NCI-H2196 treated with DMSO at 0.1 percent for 48 hours (cell line): Measurements from ENCODE around the gene RUFY1.
"Not testable (repeated sequence)": the region's sequence is repeated elsewhere in the genome, so short reads cannot be mapped to it uniquely, and the experiment has no call there.

Experiments used
- DNase-seq: peaks from one replicate; lab custom pipeline; 2025; ENCODE audit not compliant: unreplicated experiment; lab: John Stamatoyannopoulos, UW

RUFY1 gene

DNA sequence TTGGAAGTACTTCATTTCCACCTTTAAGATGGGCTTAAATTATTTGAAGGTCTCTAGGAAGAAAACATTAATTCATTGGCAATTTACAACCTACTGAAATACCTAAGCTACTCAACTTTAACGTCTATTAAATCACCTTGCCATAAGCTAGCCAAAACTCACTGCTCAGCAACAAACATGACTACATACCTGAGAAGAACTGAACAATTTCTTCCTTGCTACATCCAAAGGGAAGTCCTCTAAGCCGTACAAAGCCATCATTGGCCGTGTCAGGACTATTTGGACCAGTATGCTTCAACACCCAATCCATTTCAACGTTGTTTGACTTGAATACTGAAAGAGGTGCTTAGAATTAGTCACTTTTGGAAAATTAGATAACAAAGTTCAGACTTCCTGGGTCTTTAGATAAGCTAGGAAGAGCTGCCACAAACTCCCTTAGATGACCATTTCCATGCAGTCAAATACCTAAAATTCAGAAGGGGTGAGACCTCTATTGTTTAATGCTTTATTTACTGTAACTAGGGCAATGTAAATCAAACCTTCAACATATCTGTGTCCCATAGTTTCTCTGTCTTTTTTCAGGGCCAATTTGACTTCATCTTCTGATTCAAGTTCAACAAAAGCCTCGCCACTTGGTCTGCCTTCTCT is 70.5 kb downstream of the RUFY1 start:
- DNase-seq: no peak

- no peak for DNase-seq
Measured at GRCh38 chr5:179621551-179622214, 71.3 kb downstream of the RUFY1 start.

DNA sequence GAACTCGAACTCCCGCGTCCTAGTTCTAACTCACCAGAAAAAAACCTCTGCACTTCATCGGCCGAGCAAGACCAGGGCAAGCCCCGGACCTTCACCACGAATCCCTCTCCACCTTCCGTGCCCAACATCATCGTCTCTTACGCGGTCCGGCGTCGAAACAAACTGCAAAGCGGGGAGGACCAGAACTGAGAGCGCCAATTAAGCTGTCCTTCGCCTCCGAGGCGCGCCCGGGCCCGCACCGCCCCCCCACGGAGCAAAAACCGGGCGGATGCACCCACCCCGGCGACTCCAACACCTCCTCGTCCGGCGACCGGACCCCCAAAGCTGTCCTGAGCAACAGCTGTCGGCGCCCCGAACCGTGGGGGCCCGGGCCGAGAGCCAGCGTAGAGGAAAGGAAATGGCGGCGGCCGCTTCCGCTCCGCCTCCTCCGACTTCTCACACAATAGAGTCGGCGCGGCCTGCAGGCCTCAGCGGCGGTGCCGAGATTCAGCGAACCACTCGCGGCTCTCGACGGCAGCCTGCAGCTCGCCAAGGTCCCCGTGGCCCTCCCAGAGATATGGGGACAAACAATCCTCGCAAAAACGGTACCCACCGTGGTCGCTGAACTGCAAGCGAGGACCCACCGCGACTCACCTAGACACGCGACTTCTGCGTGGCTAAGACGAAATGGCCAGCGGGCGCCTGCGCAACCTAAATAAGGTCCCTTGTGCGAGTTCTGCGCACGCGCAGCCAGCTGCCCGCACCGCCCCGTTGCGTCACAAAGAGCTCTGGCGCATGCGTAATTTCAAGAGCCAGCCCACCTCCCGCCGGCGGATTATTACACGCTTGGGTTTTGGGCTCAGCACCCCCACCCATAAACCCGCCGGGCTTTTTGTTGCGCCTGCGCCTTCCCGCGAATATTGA is 72.9 kb downstream of the RUFY1 start, which contains the start of gene HNRNPH1:
Gene HNRNPH1 (minus strand): TSS at position 669 of the 903 bp plus-strand sequence. CDS start 538 bp downstream, at position 131.
- DNase-seq: peak; percentile 96

- DNase-seq: no peak
Measured at GRCh38 chr5:179623906-179624741, 73.8 kb downstream of the RUFY1 start.

DNA sequence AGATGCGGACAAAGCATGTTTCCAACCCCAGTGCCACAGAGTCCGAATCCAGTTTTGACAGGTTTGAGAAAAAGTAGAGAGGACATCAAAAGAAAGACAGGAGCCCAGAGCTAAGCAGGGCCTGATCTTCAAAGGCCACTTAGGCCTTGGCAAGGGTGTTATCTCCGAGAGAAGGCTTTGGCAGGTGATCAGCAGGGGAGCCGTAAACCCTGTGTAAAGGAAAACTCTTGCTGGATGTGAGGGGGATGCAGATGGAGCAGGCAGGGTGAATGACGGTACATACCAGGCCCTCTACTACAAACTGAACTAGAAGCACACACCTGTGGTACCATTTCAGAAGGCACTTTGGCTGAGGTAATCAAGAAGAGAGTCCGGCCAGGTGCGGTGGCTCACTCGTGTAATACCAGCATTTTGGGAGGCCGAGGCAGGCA is 74.5 kb downstream of the RUFY1 start:
- DNase-seq: peak; percentile 31

DNA sequence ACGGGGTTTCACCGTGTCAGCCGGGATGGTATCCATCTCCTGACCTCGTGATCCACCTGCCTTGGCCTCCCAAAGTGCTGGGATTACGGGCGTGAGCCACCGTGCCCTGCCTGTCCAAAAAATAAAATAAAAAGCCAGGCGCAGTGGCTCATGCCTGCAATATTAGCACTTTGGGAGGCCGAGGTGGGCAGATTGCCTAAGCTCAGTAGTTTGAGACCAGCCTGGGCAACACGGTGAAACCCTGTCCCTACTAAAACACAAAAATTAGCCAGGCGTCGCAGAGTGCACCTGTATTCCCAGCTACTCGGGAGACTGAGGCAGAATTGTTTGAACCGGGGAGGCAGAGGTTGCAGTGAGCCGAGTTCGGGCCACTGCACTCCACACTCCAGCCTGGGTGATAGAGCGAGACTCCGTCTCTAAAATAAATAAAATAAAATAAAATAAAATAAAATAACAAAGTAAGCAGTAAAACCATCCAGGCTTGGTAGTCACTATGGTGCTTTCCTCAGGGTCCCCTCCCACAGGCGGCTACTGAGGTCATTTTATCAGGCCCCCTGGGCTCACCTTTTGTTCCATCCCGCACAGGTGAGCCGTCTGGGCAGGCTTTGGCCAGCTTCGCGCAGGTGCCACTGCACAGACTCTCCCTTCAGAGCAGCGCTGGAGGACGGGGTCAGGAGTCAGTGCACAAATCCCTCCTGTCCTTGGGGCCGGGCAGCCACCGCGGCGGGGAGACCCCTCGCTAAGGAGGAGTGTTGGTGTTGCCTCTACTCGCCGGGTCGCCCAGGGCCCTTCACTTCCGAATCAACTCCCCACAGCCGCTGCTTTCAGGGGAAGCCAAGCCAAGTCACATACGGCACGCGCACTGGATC is 83.4 kb downstream of the RUFY1 start:
- DNase-seq: not testable (repeated sequence)

DNA sequence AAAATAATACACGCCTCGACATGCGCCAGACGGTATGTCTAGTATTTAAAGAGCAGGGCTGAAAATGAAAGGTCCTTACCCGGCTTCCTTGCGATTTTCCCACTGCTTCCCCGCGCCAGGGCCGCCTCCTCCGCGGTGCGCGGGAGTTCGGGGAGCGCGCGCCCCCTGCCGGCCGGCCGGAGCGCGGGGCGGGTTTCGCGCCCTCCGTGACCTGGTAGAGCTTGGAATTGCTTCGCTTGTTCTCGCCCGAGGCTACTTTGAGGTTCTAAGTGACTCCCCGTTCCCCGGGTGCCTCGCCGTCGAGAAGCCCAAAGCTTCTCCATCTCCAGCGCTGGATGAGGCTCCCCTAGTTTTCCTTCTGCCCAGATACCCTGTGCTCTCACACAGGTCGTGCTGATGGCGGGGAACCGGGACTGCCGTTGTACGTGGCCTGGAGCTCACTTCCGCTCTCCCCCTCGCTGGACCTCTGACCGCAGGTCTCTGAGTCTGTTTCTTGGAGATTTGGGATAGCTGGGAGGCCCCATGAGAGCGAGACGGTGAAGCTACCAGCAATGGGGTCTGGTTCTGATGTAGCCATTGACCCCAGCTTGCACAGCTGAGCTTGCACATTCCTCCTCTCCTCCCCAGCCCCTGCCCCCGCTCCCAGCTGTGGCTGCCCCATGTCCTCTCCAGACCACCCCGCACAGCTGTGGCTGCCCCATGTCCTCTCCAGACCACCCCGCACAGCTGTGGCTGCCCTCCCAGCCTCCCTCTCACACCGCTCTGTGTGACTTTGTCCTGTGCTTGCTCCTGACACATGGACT is 84.2 kb downstream of the RUFY1 start:
- not testable (repeated sequence) for DNase-seq

- DNase-seq: not testable (repeated sequence)
Measured at GRCh38 chr5:179639296-179639695, 88.9 kb downstream of the RUFY1 start.

DNA sequence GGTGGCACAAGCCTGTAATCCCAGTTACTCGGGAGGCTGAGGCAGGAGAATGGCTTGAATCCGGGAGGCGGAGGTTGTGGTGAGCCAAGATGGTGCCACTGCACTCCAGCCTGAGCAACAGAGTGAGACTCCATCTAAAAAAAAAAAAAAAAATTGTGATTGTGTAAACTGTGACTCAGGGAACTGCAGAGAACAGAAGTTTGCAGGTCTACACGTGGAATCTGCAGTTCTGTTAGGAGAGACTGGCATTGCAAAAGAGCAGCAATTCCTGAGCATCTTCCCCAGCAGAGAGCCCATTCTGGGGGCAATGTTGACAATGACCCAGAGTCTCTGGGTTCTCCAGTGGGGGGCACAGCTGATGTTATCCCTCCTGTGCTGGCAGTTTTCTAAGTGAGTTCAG is 91.4 kb downstream of the RUFY1 start:
- DNase-seq: not testable (repeated sequence)

DNA sequence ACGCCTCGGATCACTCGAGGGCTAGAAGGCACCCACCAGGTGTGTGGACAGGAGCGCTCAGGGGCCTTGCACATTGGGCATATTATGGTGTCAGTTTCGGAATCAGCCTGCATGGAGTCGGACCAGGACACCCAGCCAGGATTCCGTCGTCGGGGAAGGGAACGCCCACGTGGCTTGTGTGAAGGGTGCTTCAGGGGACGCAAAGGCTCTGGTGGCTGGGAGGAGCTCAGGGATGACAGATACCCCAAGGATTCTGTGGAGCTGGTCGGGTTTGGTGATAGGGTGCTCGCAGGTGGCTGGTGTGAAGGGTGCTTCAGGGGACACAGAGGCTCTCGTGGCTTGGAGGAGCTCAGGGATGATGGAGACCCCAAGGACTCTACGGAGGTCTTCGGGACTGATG is 92.3 kb downstream of the RUFY1 start:
- not testable (repeated sequence) for DNase-seq

GRCh38 chr5:179643141-179643920 is 93.0 kb downstream of the RUFY1 start:
- DNase-seq: not testable (repeated sequence)

GRCh38 chr5:179644766-179645165 is 94.4 kb downstream of the RUFY1 start:
- DNase-seq: not testable (repeated sequence)

- DNase-seq: no peak
Measured at GRCh38 chr5:179648410-179648809, 98.1 kb downstream of the RUFY1 start.

- not testable (repeated sequence) for DNase-seq
Measured at GRCh38 chr5:179649166-179649703, 98.9 kb downstream of the RUFY1 start.

DNA sequence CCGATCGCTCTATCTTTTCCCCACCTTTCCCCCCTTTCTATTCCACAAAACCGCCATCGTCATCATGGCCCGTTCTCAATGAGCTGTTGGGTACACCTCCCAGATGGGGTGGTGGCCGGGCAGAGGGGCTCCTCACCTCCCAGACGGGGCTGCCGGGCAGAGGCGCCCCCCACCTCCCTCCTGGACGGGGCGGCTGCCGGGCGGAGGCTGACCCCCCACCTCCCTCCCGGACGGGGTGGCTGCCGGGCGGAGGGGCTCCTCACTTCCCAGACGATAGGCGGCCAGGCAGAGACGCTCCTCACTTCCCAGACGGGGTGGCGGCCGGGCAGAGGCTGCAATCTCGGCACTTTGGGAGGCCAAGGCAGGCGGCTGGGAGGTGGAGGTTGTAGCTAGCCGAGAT is 99.9 kb downstream of the RUFY1 start:
- DNase-seq: not testable (repeated sequence)

DNA sequence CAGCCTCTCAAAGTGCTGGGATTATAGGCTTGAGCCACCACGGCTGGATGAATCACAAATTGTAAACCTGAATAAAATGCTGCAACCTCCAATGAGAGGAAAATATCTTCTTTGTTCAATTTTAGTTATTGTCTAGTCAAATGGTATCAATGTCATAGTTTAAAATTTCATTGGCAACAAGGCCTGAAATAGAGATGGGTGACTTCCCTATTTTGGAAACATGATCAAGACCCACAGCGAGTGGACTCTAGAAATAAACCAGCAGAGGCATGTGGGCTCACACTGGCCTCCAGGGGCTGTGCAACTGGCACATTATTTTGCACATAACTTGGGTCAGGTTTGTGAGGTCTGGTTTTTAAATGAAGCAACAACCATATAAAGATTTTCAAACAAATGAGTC is 102.8 kb downstream of the RUFY1 start:
- not testable (repeated sequence) for DNase-seq

GRCh38 chr5:179657302-179658178 is 107.2 kb downstream of the RUFY1 start:
- DNase-seq: not testable (repeated sequence)
